Measurements from ENCODE around the gene GOLGA6L10.

The GOLGA6L10 gene

DNA sequence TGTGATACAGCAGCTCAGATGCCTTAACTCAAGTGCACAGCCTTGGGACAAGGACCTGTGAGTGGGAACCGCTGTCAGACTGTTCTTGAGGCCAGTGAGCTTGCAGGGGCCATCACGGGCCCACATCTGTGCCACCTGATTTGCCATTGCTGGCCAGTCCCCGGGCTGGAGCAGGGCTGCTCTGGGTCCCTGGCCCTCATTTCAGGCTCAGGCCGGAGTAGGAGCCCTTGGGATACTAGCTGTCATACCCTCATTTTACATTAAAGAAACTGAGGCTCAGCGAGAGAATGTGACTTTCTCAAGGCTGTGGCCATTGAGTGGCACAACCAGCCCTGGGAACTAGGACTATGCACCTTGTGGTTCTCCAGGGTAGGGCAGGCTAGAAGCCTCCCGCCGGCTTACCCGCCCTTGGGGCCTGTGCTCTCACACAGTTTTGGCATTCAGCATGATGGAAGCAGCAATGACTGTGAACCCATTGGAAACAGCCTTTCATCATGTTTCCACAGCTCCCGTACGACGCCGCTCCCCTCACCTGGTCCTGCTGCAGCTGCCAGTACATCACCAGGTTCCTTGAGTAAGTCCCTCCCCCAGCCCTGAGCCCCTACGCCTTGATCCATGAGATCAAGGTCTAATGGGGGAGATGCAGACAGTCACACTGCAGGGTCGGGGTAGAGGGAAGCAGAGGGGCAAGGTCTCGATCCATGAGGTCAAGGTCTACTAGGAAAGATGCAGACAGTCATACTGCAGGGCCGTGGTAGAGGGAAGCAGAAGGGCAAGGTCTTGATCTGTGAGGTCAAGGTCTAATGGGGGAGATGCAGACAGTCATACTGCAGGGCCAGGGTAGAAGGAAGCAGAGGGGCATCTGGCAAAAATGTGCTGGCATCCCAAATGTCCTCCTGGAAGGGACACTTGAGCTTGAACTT is 42.2 kb downstream of the GOLGA6L10 start:
- no peaks in the 10 kb centered on the region for H3K79me2 ChIP-seq (ENCODE audit: insufficient read depth, low read length)
- ATAC-seq (ENCODE audit: insufficient read depth, low read depth) (no peak), DNase-seq (no peak)
- H2AFZ ChIP-seq (ENCODE audit: low read depth, low read length), result no peak overlapping the region
- no peaks in the 10 kb centered on the region for H3K27me3 ChIP-seq (ENCODE audit: insufficient read depth, low read length, poor library complexity)
- H3K4me1 ChIP-seq (ENCODE audit: insufficient read depth, low read length), result no peaks in the 10 kb centered on the region
- no peak for TF ChIP-seq CTCF (IDR thresholded peaks at IDR 0.05; ENCODE audit: borderline replicate concordance, extremely low read depth, low read length, poor library complexity, severe bottlenecking)
- no peak for TF ChIP-seq EZH2 (IDR thresholded peaks at IDR 0.05; ENCODE audit: borderline replicate concordance, low read depth, low read length, severe bottlenecking)
- no peak overlapping the region for H3K27ac ChIP-seq (ENCODE audit: low read length)
- no peak overlapping the region for H3K4me2 ChIP-seq (ENCODE audit: insufficient read depth, low read length)
- H3K36me3 ChIP-seq (ENCODE audit: insufficient read depth, low read length), result no peaks in the 10 kb centered on the region
- no peak overlapping the region for H3K4me3 ChIP-seq (ENCODE audit: low read depth in 1 of 2, low read length in 2 of 2)
- H4K20me1 ChIP-seq (ENCODE audit: insufficient read depth, low read length), result no peaks in the 10 kb centered on the region
- no peaks in the 10 kb centered on the region for H3K9me3 ChIP-seq (ENCODE audit: insufficient read depth, low read length, severe bottlenecking)
- H3K9ac ChIP-seq (ENCODE audit: low read depth, low read length), result no peak overlapping the region

DNA sequence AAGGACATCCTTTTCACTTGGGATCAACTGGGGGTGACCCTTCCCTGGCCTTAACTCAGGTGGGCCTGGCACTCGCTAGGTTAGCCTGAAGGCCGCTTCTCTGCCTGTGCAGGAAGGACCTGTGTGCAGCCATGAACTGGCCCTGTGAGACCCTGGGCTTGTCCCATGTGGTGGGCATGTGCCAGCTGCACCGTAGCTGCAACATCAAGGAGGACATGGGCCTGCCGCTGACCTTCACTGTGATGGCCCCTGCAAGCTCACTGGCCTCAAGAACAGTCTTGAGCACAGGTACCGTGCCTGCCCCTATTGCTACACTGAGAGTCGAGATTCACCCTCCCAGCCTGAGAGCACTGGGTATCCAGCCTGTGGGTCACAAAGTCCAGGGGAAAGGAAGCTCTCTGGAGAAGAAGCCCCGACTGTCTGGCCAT is 43.6 kb downstream of the GOLGA6L10 start:
- Histone ChIP-seq H3K4me1 (ENCODE audit: insufficient read depth, low read length) (no peaks in the 10 kb centered on the region), H4K20me1 (ENCODE audit: insufficient read depth, low read length) (no peaks in the 10 kb centered on the region; the same call in 1 of the 2 replicates), H2AFZ (ENCODE audit: low read depth, low read length) (no peak overlapping the region), H3K4me2 (ENCODE audit: insufficient read depth, low read length) (no peak overlapping the region), H3K4me3 (ENCODE audit: low read depth in 1 of 2, low read length in 2 of 2) (no peak overlapping the region), H3K9ac (ENCODE audit: low read depth, low read length) (no peak overlapping the region), H3K27me3 (ENCODE audit: insufficient read depth, low read length, poor library complexity) (no peaks in the 10 kb centered on the region), H3K79me2 (ENCODE audit: insufficient read depth, low read length) (no peaks in the 10 kb centered on the region), H3K36me3 (ENCODE audit: insufficient read depth, low read length) (no peaks in the 10 kb centered on the region), H3K9me3 (ENCODE audit: insufficient read depth, low read length, severe bottlenecking) (no peaks in the 10 kb centered on the region), H3K27ac (ENCODE audit: low read length) (no peak overlapping the region)
- DNase-seq (no peak), ATAC-seq (ENCODE audit: insufficient read depth, low read depth) (no peak)
- no peak for TF ChIP-seq EZH2 (IDR thresholded peaks at IDR 0.05; ENCODE audit: borderline replicate concordance, low read depth, low read length, severe bottlenecking)
- no peak for TF ChIP-seq CTCF (IDR thresholded peaks at IDR 0.05; ENCODE audit: borderline replicate concordance, extremely low read depth, low read length, poor library complexity, severe bottlenecking)

DNA sequence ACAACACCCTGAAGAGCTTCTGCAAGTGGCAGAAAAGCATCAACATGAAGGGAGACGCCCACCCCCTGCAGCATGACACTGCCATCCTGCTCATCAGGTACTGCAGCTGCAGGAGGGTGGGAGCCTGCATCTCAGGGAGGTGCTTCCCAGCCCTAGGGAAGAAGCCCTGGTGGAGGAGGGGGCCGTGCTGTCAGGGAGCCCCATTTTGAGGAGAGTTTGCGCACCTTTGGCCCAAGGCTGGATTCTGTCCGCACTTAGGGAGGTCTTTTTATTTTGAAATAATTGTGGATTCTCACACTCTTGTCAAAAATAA is 44.5 kb downstream of the GOLGA6L10 start:
- no peaks in the 10 kb centered on the region for H3K79me2 ChIP-seq (ENCODE audit: insufficient read depth, low read length)
- no peak overlapping the region for H3K4me3 ChIP-seq (ENCODE audit: low read depth in 1 of 2, low read length in 2 of 2)
- no peak overlapping the region for H2AFZ ChIP-seq (ENCODE audit: low read depth, low read length)
- no peaks in the 10 kb centered on the region for H3K27me3 ChIP-seq (ENCODE audit: insufficient read depth, low read length, poor library complexity)
- H4K20me1 ChIP-seq (ENCODE audit: insufficient read depth, low read length), result no peaks in the 10 kb centered on the region; the same call in 1 of the 2 replicates
- no peak overlapping the region for H3K27ac ChIP-seq (ENCODE audit: low read length)
- DNase-seq (no peak), ATAC-seq (ENCODE audit: insufficient read depth, low read depth) (no peak)
- no peak overlapping the region for H3K9ac ChIP-seq (ENCODE audit: low read depth, low read length)
- no peaks in the 10 kb centered on the region for H3K36me3 ChIP-seq (ENCODE audit: insufficient read depth, low read length)
- no peaks in the 10 kb centered on the region for H3K9me3 ChIP-seq (ENCODE audit: insufficient read depth, low read length, severe bottlenecking)
- TF ChIP-seq EZH2 (IDR thresholded peaks at IDR 0.05; ENCODE audit: borderline replicate concordance, low read depth, low read length, severe bottlenecking) (no peak), CTCF (IDR thresholded peaks at IDR 0.05; ENCODE audit: borderline replicate concordance, extremely low read depth, low read length, poor library complexity, severe bottlenecking) (no peak)
- H3K4me1 ChIP-seq (ENCODE audit: insufficient read depth, low read length), result no peaks in the 10 kb centered on the region
- no peak overlapping the region for H3K4me2 ChIP-seq (ENCODE audit: insufficient read depth, low read length)

Data from DND-41 (cell line).